Measurements from ENCODE around the gene ELP6. TPM values are rescaled to one million over a fixed set of nuclear protein-coding genes. Genes with fewer than 3 reads are reported as not detected.
"Not testable (repeated sequence)": the region's sequence is repeated elsewhere in the genome, so short reads cannot be mapped to it uniquely, and the experiment has no call there.

ELP6 gene
- total RNA-seq, 1 donor, result 23.5 TPM

DNA sequence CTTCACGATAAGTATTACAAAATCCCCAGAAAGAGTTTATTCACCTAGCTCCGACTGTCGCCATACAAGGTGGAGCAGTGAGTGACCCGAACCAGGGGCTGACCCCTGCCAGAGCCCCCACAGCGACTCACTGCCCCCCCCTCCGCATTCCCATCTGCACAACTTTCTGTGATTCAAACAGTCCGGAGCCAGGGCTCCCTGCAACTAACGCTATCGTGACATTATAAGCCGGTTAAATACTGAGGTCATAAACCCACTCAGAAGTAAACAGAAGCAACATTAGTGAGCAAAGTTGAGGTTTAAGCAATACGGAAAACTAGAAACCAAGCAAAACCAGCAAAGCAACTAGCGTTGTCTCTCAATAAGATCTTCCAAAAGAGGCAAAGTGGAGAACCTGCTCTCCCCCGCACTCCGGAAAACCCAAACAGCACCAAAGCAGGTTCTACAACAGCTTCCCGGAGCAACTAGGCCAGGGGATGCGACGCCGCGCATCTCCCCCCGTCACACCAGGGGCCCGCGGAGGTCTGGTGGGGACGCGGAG, 38.4 kb downstream of the ELP6 start:
- TF ChIP-seq CTCF (IDR thresholded peaks at IDR 0.05; ENCODE audit: extremely low read depth, low read depth, low read length), result no peak
- H3K27ac ChIP-seq (ENCODE audit: low read depth, low read length), result peak overlapping the region; percentile 56
- H3K79me2 ChIP-seq (ENCODE audit: insufficient read depth, low read length), result peaks cover 48% of the 10 kb centered on the region

DNA sequence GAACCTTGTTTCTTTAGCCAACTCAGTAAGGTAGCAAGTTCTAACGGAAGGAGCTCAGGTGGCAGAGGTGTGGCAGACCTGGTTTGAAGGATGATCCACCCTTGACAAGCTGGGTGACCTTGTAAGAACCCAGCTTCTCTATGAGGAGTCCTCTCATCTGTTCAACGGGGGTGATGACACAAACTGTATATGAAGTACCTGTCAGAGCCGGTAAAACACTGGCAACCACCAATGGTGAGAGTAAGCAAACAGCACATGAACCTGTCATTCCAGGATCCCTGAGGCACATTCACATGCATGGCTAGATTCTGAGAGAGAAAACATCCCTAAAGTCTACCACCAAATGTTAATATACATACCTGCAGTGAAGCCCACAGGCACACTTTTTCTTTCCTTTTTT, 40.1 kb downstream of the ELP6 start:
- DNase-seq (ENCODE audit: insufficient read length, low spot score, missing footprints), result no peak
- Histone ChIP-seq H3K4me2 (ENCODE audit: insufficient read depth, low read length) (no peak overlapping the region), H3K36me3 (ENCODE audit: insufficient read depth, low read length) (no peaks in the 10 kb centered on the region), H2AFZ (ENCODE audit: low read length) (no peak overlapping the region), H4K20me1 (ENCODE audit: insufficient read depth, low read length) (peaks cover 26% of the 10 kb centered on the region), H3K27ac (ENCODE audit: low read depth, low read length) (no peak overlapping the region), H3K4me1 (ENCODE audit: insufficient read depth, low read length) (peaks cover 7% of the 10 kb centered on the region), H3K79me2 (ENCODE audit: insufficient read depth, low read length) (peaks cover 61% of the 10 kb centered on the region), H3K4me3 (ENCODE audit: insufficient read depth, low read length) (no peak overlapping the region), H3K27me3 (ENCODE audit: insufficient read depth, low read length) (no peaks in the 10 kb centered on the region), H3K9me3 (ENCODE audit: low read depth, low read length) (no peaks in the 10 kb centered on the region)
- no peak for TF ChIP-seq CTCF (IDR thresholded peaks at IDR 0.05; ENCODE audit: extremely low read depth, low read depth, low read length)

More for the DNA sequence above, 38.4 kb downstream of the ELP6 start:
- Histone ChIP-seq H3K27me3 (ENCODE audit: insufficient read depth, low read length) (no peaks in the 10 kb centered on the region), H3K36me3 (ENCODE audit: insufficient read depth, low read length) (no peaks in the 10 kb centered on the region), H3K4me1 (ENCODE audit: insufficient read depth, low read length) (peaks cover 7% of the 10 kb centered on the region), H3K4me3 (ENCODE audit: insufficient read depth, low read length) (peak overlapping the region; percentile 97), H4K20me1 (ENCODE audit: insufficient read depth, low read length) (peaks cover 23% of the 10 kb centered on the region), H2AFZ (ENCODE audit: low read length) (peak overlapping the region; percentile 91), H3K9me3 (ENCODE audit: low read depth, low read length) (no peaks in the 10 kb centered on the region), H3K4me2 (ENCODE audit: insufficient read depth, low read length) (peak overlapping the region; percentile 86)
- DNase-seq (ENCODE audit: insufficient read length, low spot score, missing footprints), result peak; percentile 82

- Histone ChIP-seq H2AFZ (ENCODE audit: low read length) (no peak overlapping the region), H3K27me3 (ENCODE audit: insufficient read depth, low read length) (no peaks in the 10 kb centered on the region), H3K27ac (ENCODE audit: low read depth, low read length) (no peak overlapping the region), H3K9me3 (ENCODE audit: low read depth, low read length) (no peaks in the 10 kb centered on the region), H3K4me3 (ENCODE audit: insufficient read depth, low read length) (no peak overlapping the region), H4K20me1 (ENCODE audit: insufficient read depth, low read length) (peaks cover 33% of the 10 kb centered on the region), H3K36me3 (ENCODE audit: insufficient read depth, low read length) (no peaks in the 10 kb centered on the region), H3K4me1 (ENCODE audit: insufficient read depth, low read length) (peaks cover 4% of the 10 kb centered on the region), H3K79me2 (ENCODE audit: insufficient read depth, low read length) (peaks cover 67% of the 10 kb centered on the region), H3K4me2 (ENCODE audit: insufficient read depth, low read length) (no peak overlapping the region)
- no peak for TF ChIP-seq CTCF (IDR thresholded peaks at IDR 0.05; ENCODE audit: extremely low read depth, low read depth, low read length)
- no peak for DNase-seq (ENCODE audit: insufficient read length, low spot score, missing footprints)
These were observed 43.9 kb downstream of the ELP6 start for GRCh38 chr3:47469616-47470015.

DNA sequence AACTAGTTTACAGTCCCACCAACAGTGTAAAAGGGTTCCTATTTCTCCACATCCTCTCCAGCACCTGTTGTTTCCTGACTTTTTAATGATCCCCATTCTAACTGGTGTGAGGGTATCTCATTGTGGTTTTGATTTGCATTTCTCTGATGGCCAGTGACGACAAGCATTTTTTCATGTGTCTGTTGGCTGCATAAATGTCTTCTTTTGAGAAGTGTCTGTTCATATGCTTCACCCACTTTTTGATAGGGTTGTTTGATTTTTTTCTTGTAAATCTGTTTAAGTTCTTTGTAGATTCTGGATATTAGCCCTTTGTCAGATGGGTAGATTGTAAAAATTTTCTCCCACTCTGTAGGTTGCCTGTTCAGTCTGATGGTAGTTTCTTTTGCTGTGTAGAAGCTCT, 45.2 kb downstream of the ELP6 start:
- not testable (repeated sequence) for H3K27ac ChIP-seq (ENCODE audit: low read depth, low read length); H3K27me3 ChIP-seq (ENCODE audit: insufficient read depth, low read length); H3K9me3 ChIP-seq (ENCODE audit: low read depth, low read length); H2AFZ ChIP-seq (ENCODE audit: low read length); H3K36me3 ChIP-seq (ENCODE audit: insufficient read depth, low read length); DNase-seq (ENCODE audit: insufficient read length, low spot score, missing footprints); H3K4me3 ChIP-seq (ENCODE audit: insufficient read depth, low read length); H3K4me2 ChIP-seq (ENCODE audit: insufficient read depth, low read length); H3K4me1 ChIP-seq (ENCODE audit: insufficient read depth, low read length)
- Histone ChIP-seq H4K20me1 (ENCODE audit: insufficient read depth, low read length) (peaks cover 28% of the 10 kb centered on the region), H3K79me2 (ENCODE audit: insufficient read depth, low read length) (peaks cover 62% of the 10 kb centered on the region)

Data from osteoblast (primary cell).